Kidney epithelial cell (primary cell): ENCODE measurements around the gene CAMSAP1. TPM values are rescaled to one million over a fixed set of nuclear protein-coding genes. Genes with fewer than 3 reads are reported as not detected.

ENCODE experiments used
- DNase-seq: peaks from one replicate; pipeline ENCODE4 v3.0.0-alpha.2; 2010; ENCODE audit warnings: low read depth
- H3K27me3 ChIP-seq: 2 replicates; pipeline ENCODE4 v1.6.0; 2011; ENCODE audit warnings: low read length; ENCODE audit not compliant: control insufficient read depth, insufficient read depth
- H3K36me3 ChIP-seq: 2 replicates; pipeline ENCODE4 v1.5.1; 2011; ENCODE audit warnings: low read length; ENCODE audit not compliant: control insufficient read depth, insufficient read depth
- H3K4me3 ChIP-seq: 2 replicates; pipeline ENCODE4 v1.5.1; 2011; ENCODE audit warnings: low read depth, mild to moderate bottlenecking, control low read depth, low read length
- CTCF ChIP-seq: IDR thresholded peaks from 2 replicates; pipeline ENCODE4 v1.5.1; 2011; ENCODE audit warnings: mild to moderate bottlenecking, moderate library complexity, low read length, control low read depth, inconsistent platforms; ENCODE audit not compliant: insufficient read depth, poor library complexity, severe bottlenecking
- total RNA-seq: library from RNA; depleted of rRNA; stranded (reverse); fragments of >200 nt; gene quantifications from 2 replicates; pipeline ENCODE4 v1.2.3, GENCODE V29; 2015

CAMSAP1 gene
- total RNA-seq, 1 donor from 2014 or later: 70.4 TPM

DNA sequence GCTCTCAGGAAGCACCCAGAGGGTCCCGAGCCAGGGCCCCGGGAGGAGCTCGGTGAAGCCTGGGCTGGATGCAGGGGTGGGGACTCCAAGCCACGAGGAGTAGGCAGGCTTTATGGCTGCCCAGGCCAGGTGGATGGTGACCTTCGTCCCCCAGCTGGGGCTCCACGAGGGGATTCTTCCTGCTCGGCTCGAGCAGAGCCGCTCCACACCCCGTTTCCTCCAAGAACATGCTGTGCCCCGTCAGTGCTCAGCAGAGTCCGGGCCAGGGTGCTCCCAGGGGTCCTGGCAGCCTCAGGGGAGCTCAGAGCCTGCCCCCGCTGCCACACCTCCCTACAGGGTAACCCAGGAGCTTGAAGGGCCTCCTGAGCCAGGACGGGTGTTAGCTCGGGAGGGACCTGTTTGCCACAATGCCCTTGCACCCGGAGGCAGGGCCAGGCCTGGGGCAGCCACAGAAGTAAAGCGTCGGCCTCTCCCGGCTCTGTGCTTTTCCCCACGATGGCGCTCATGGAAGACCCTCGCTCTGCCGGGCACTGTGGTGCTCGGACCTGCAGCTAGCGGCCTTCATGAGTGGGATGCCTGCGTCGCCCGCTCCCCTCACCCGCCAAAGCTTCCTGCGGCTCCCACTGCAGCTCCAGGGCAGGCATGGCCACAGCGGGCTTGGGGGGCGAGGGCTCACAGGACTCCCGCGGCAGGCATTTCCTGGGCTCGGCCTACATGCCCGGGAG lies 118.6 kb downstream of the CAMSAP1 start:
- no peak overlapping the region for H3K4me3 ChIP-seq
- no peak for TF ChIP-seq CTCF
- H3K27me3 ChIP-seq: no peaks in the 10 kb centered on the region
- DNase-seq: no peak
- no peaks in the 10 kb centered on the region for H3K36me3 ChIP-seq

DNA sequence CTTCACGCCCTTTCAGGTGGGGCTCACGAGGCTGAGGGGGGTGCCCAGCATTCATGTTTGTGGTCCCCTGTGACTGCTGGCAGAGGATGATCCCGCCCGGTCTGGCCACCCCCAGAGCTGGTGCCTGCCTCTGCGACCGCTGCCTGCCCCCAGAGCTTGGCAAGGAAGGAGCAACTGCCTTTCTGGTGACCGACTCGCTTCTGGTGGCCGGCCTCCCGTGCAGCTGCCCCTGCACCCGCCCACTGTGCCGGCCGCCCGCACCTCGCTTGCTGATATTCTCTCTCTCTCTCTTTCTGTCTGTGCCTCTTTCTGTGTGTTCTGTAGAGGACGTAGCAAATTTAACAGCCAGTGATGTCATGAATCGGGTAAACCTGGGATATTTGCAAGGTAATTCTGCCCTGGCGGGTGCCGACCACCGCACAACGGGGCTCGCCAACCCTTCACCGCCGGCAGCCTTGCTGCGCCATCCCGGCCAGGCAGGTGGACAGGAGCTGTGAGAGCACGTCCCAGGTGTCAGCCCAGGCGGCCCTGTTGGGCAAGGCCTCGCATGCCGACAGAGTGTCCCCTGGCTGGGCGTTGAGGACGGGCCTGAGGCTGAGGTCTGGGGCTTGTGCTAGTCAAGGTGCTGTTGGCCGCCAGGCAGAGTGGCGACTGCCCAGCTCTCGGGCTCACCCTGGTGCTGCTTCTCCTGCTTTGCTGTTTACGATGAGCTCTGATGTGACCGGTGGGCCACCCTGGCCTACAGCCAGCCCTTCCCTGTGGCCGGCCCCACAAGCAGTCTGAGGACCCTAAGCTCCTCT lies 119.4 kb downstream of the CAMSAP1 start:
- H3K27me3 ChIP-seq: no peaks in the 10 kb centered on the region
- no peaks in the 10 kb centered on the region for H3K36me3 ChIP-seq
- TF ChIP-seq CTCF: no peak
- DNase-seq: no peak
- no peak overlapping the region for H3K4me3 ChIP-seq

DNA sequence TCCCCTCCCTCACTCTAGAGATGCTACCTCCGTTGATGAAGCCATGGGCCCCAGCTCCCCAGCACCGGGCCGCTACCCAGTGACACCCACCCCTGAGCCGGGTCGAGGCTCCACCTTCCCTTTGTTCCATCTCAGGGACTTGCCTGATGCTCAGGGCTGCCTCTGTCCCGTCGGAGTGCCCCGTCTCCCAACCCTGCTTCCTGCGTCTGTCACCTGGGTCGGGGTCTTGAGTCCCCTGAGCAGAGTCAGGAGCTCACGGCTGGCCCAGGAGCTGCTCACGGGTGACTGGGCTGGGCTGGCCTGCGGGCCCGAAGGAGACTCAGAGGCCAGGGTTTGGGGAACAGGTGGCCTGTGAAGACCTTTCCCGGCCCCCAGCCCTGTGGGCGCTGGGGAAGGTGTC lies 120.0 kb downstream of the CAMSAP1 start:
- Histone ChIP-seq H3K4me3 (no peak overlapping the region), H3K27me3 (no peaks in the 10 kb centered on the region), H3K36me3 (no peaks in the 10 kb centered on the region)
- DNase-seq: no peak
- TF ChIP-seq CTCF: no peak

- H3K36me3 ChIP-seq: no peaks in the 10 kb centered on the region
- H3K27me3 ChIP-seq: no peaks in the 10 kb centered on the region
- DNase-seq: no peak
- H3K4me3 ChIP-seq: no peak overlapping the region
- TF ChIP-seq CTCF: no peak
Observed at GRCh38 chr9:135786146-135786690, 121.1 kb downstream of the CAMSAP1 start.

DNA sequence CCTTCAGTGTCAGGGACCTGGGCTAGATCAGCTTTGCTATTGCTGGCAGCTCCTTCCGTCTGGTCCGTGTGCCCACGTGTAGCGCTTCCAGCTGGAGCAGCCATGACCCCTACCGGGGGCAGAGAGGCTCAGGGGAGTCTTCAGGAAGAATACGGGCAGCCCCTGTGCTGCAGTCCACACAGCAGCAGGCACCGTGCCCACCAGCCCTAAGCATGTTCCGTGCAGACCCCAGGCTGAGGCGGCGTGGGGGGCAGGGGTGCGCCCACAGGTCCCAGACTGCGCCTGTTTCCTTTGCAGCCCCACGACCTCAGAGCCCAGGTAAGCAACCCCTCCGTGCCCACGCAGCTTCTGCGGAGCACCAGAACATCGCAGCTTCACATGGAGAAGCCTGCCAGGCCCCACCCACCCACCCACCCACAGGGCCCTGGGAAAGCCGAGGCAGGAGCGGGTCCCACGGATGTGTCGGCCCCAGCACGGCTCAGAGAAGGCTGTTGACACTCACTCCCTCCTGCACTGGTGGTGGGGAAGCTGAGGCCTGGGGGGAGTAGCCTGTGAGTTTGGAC lies 122.3 kb downstream of the CAMSAP1 start:
- DNase-seq: no peak
- no peak for TF ChIP-seq CTCF
- Histone ChIP-seq H3K27me3 (no peaks in the 10 kb centered on the region), H3K4me3 (no peak overlapping the region), H3K36me3 (no peaks in the 10 kb centered on the region)
